Activated naive CD4-positive, alpha-beta T cell treated with anti-CD3 and anti-CD28 coated beads for 36 hours (primary cell): ENCODE measurements around the gene NBEA. TPM values are rescaled to one million over a fixed set of nuclear protein-coding genes. Genes with fewer than 3 reads are reported as not detected.

Experiments used
- CTCF ChIA-PET: fragments of 350-600 bp; sonication (Branson Sonifier 250); formaldehyde crosslinking; loops from one replicate; lab custom pipeline; 2021; ENCODE audit warnings: antibody characterized with exemption; lab: Charles Lee
- DNase-seq: peaks from one replicate; pipeline ENCODE4 v3.0.0-alpha.2; 2020
- H3K27ac Mint-ChIP-seq: one replicate; pipeline ENCODE4 v1.8.0; 2021; ENCODE audit warnings: mild to moderate bottlenecking, mixed read lengths
- H3K27me3 Mint-ChIP-seq: one replicate; pipeline ENCODE4 v1.8.0; 2021; ENCODE audit warnings: low read depth, mixed read lengths
- H3K36me3 Mint-ChIP-seq: one replicate; pipeline ENCODE4 v1.8.0; 2021; ENCODE audit warnings: low read depth, mixed read lengths
- H3K4me1 Mint-ChIP-seq: one replicate; pipeline ENCODE4 v1.8.0; 2021; ENCODE audit warnings: low read depth, mixed read lengths
- H3K4me3 Mint-ChIP-seq: one replicate; pipeline ENCODE4 v1.8.0; 2021; ENCODE audit warnings: mild to moderate bottlenecking, moderate library complexity, mixed read lengths
- H3K9me3 Mint-ChIP-seq: one replicate; pipeline ENCODE4 v1.8.0; 2021; ENCODE audit warnings: mixed read lengths
- intact Hi-C: fragments of 100-400 bp; cut with micrococcal nuclease; formaldehyde crosslinking; loops from one replicate; pipeline ENCODE4 v1.15.1; 2023
- total RNA-seq, 2 experiments: library from RNA; stranded (reverse); gene quantifications; one replicate each; pipeline ENCODE4 v1.2.3, GENCODE V29; 2021

The NBEA gene
- total RNA-seq, 2 experiments from 2014 or later, result 0.26 to 0.67 TPM

GRCh38 chr13:35213911-35214310 is 271.8 kb downstream of the NBEA start:
- H3K4me1 Mint-ChIP-seq, result no peaks in the 10 kb centered on the region
- H3K9me3 Mint-ChIP-seq, result no peaks in the 10 kb centered on the region

DNA sequence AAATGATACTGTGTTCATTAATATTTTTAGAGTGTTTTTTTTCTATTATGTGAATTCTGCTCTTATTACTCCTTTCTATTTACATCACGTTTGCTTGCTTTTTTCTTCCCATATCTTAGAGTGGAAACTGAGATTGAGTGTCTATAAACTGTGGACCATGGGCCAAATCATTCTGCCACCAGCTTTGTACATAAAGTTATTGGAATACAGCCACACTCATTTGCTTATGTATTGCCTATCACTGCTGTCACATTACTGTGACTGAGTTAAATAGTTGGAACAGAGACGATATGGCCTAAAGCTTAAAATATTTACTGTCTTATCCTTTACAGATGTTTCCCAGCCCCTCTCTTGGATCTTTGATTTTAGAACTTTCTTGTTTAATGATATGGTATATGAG is 274.1 kb downstream of the NBEA start:
- CTCF ChIA-PET, result no interaction called here
- H3K4me1 Mint-ChIP-seq, result no peaks in the 10 kb centered on the region
- intact Hi-C loops, result no loop called here
- no peak for DNase-seq
- H3K9me3 Mint-ChIP-seq, result no peaks in the 10 kb centered on the region
- no peaks in the 10 kb centered on the region for H3K36me3 Mint-ChIP-seq
- no peak overlapping the region for H3K4me3 Mint-ChIP-seq
- no peak overlapping the region for H3K27ac Mint-ChIP-seq
- H3K27me3 Mint-ChIP-seq, result no peaks in the 10 kb centered on the region

More at GRCh38 chr13:35213911-35214310, 271.8 kb downstream of the NBEA start:
- H3K27ac Mint-ChIP-seq, result no peak overlapping the region
- no peaks in the 10 kb centered on the region for H3K36me3 Mint-ChIP-seq
- intact Hi-C loops, result no loop called here
- DNase-seq, result no peak
- no peak overlapping the region for H3K4me3 Mint-ChIP-seq
- no peaks in the 10 kb centered on the region for H3K27me3 Mint-ChIP-seq
- CTCF ChIA-PET, result no interaction called here

DNA sequence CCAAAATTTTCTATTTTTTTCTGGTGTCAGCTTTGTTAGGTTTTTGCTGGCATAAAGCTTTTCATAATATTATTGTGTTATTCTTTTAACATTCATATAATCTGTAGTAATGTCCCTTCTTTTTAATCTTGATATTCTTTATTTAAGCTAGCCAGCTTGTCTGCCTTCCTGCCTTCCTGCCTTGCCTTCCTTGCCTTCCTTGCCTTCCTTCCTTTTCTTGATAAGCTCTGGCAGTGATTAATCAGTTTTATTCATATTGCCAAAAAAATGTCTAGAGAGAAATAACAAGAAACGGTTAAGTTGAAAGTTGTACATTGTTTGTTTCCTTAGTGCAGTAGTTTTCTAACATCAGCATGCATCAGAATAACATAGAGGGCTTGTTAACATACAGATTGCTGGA is 277.0 kb downstream of the NBEA start:
- no peak for DNase-seq
- CTCF ChIA-PET, result interaction anchor here (1.1 kb wide), 1 partner anchor 23 kb away, joined by 3 read pairs; no protein-coding TSS in a partner anchor
- H3K9me3 Mint-ChIP-seq, result no peaks in the 10 kb centered on the region
- no peaks in the 10 kb centered on the region for H3K36me3 Mint-ChIP-seq
- no peak overlapping the region for H3K27ac Mint-ChIP-seq
- intact Hi-C loops, result no loop called here
- H3K4me1 Mint-ChIP-seq, result no peaks in the 10 kb centered on the region
- H3K4me3 Mint-ChIP-seq, result no peak overlapping the region
- no peaks in the 10 kb centered on the region for H3K27me3 Mint-ChIP-seq

- no peaks in the 10 kb centered on the region for H3K4me1 Mint-ChIP-seq
- no peak overlapping the region for H3K27ac Mint-ChIP-seq
- no peaks in the 10 kb centered on the region for H3K27me3 Mint-ChIP-seq
- H3K4me3 Mint-ChIP-seq, result no peak overlapping the region
- H3K9me3 Mint-ChIP-seq, result no peaks in the 10 kb centered on the region
- intact Hi-C loops, result no loop called here
- CTCF ChIA-PET, result no interaction called here
- no peak for DNase-seq
- no peaks in the 10 kb centered on the region for H3K36me3 Mint-ChIP-seq
Observed at GRCh38 chr13:35225159-35225558, 283.1 kb downstream of the NBEA start.

DNA sequence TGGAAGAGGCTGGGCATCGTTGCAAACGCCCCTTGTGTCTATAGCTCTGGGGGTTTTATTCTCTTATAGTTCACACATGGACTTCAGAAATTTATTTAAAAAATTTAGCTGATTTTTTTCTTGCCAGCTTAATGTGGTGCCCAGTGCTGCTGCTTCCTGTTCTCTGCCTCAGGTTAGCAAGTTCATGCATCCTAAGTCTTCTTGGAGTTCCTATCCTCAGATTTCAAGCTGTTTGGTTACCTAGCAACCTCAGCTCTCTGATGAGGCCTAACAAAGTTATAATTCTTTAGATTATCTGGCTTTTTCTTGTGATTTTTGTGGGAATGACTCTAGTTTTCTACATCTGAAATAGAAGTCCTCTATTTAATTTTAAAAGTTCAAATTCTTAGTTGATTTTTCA is 283.5 kb downstream of the NBEA start:
- DNase-seq, result no peak
- CTCF ChIA-PET, result interaction anchor here (1.1 kb wide), 1 partner anchor 312 kb away, joined by 3 read pairs; no protein-coding TSS in a partner anchor
- no peaks in the 10 kb centered on the region for H3K36me3 Mint-ChIP-seq
- H3K27me3 Mint-ChIP-seq, result no peaks in the 10 kb centered on the region
- H3K9me3 Mint-ChIP-seq, result no peaks in the 10 kb centered on the region
- no peak overlapping the region for H3K4me3 Mint-ChIP-seq
- H3K27ac Mint-ChIP-seq, result no peak overlapping the region
- no peaks in the 10 kb centered on the region for H3K4me1 Mint-ChIP-seq
- intact Hi-C loops, result no loop called here

- CTCF ChIA-PET, result no interaction called here
- H3K27me3 Mint-ChIP-seq, result no peaks in the 10 kb centered on the region
- intact Hi-C loops, result no loop called here
Observed at GRCh38 chr13:35228536-35228935, 286.5 kb downstream of the NBEA start.

GRCh38 chr13:35231426-35231825 is 289.4 kb downstream of the NBEA start:
- Mint-ChIP-seq H3K27ac (no peak overlapping the region), H3K27me3 (no peaks in the 10 kb centered on the region), H3K9me3 (no peaks in the 10 kb centered on the region), H3K4me3 (no peak overlapping the region), H3K4me1 (no peaks in the 10 kb centered on the region), H3K36me3 (no peaks in the 10 kb centered on the region)
- CTCF ChIA-PET, result no interaction called here
- intact Hi-C loops, result no loop called here
- DNase-seq, result no peak

More at GRCh38 chr13:35228536-35228935, 286.5 kb downstream of the NBEA start:
- H3K9me3 Mint-ChIP-seq, result no peaks in the 10 kb centered on the region
- DNase-seq, result no peak
- H3K27ac Mint-ChIP-seq, result no peak overlapping the region
- no peaks in the 10 kb centered on the region for H3K4me1 Mint-ChIP-seq
- no peak overlapping the region for H3K4me3 Mint-ChIP-seq
- H3K36me3 Mint-ChIP-seq, result no peaks in the 10 kb centered on the region

- DNase-seq, result no peak
- H3K4me1 Mint-ChIP-seq, result no peaks in the 10 kb centered on the region
- peaks cover 4% of the 10 kb centered on the region for H3K36me3 Mint-ChIP-seq
- no peak overlapping the region for H3K4me3 Mint-ChIP-seq
- intact Hi-C loops, result no loop called here
- H3K27ac Mint-ChIP-seq, result no peak overlapping the region
- peaks cover 2% of the 10 kb centered on the region for H3K9me3 Mint-ChIP-seq
- CTCF ChIA-PET, result no interaction called here
- no peaks in the 10 kb centered on the region for H3K27me3 Mint-ChIP-seq
Observed at GRCh38 chr13:35238274-35238673, 296.2 kb downstream of the NBEA start.

DNA sequence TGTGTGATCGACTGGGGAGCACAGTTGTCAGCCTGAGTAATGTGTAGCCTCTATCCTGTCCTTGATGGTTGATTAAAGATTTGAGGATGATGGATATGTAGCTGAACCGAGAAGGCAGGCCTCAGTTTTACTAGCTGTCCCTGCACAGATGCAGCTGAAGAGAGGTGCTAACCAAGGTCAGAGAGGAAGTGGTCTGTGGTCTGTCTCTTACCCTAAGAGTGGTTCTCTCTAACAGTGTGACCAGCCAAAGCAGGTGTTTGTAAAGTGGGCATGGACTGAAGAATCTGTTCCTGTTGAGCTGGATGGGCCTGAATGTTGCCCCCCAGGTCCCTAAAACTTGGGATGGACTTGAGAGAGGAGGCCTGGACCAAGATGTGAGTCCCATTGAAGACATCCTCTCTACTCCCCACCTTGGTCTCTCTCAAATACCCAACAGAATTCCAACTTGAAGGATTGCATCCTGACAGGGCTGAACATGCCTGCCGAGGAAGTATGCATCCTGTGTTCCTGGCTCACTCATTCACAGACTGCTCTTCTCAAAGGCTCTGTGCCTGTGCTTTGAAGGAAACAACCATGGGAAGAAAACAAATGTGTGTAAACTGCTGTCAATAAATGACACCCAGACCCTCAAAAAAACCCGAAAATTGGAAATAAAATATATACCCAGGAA is 310.6 kb downstream of the NBEA start:
- DNase-seq, result no peak
- Mint-ChIP-seq H3K9me3 (no peaks in the 10 kb centered on the region), H3K4me3 (no peak overlapping the region), H3K27me3 (no peaks in the 10 kb centered on the region), H3K36me3 (peaks cover 6% of the 10 kb centered on the region), H3K4me1 (peaks cover 2% of the 10 kb centered on the region), H3K27ac (no peak overlapping the region)
- intact Hi-C loops, result no loop called here
- CTCF ChIA-PET, result no interaction called here

- Mint-ChIP-seq H3K27ac (no peak overlapping the region), H3K4me1 (peaks cover 2% of the 10 kb centered on the region), H3K9me3 (no peaks in the 10 kb centered on the region), H3K4me3 (no peak overlapping the region), H3K27me3 (no peaks in the 10 kb centered on the region), H3K36me3 (peaks cover 5% of the 10 kb centered on the region)
- DNase-seq, result no peak
- CTCF ChIA-PET, result no interaction called here
- intact Hi-C loops, result no loop called here
Observed at GRCh38 chr13:35255241-35255640, 313.2 kb downstream of the NBEA start.

GRCh38 chr13:35256459-35257148 is 314.5 kb downstream of the NBEA start:
- no peak for DNase-seq
- Mint-ChIP-seq H3K4me3 (no peak overlapping the region), H3K27ac (no peak overlapping the region), H3K4me1 (peaks cover 2% of the 10 kb centered on the region), H3K9me3 (no peaks in the 10 kb centered on the region), H3K36me3 (peaks cover 5% of the 10 kb centered on the region), H3K27me3 (no peaks in the 10 kb centered on the region)
- CTCF ChIA-PET, result interaction anchor here (0.6 kb wide), 1 partner anchor 75 kb away, joined by 3 read pairs; no protein-coding TSS in a partner anchor
- intact Hi-C loops, result no loop called here

DNA sequence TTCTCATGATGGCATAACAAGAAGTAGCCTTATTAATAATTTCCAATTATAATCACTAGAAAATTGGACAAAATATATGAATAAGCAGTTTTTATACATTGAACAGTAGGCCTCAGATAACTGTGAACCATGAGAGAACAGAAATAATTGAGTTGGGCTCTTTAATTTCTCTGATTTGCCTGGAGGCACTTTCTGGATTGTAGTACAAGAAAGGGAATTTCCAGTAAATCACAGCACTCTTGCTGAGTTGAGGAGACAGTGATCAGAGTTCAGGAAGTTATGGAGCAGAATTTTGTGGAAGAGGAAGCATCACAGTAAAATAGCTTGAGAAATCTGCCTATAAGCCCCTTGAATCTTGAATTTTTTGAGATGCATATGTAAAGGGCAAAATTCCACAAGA is 318.2 kb downstream of the NBEA start:
- H3K4me1 Mint-ChIP-seq, result no peaks in the 10 kb centered on the region
- CTCF ChIA-PET, result no interaction called here

GRCh38 chr13:35266412-35266811 is 324.3 kb downstream of the NBEA start:
- Mint-ChIP-seq H3K27ac (no peak overlapping the region), H3K36me3 (no peaks in the 10 kb centered on the region), H3K4me3 (no peak overlapping the region), H3K27me3 (no peaks in the 10 kb centered on the region), H3K9me3 (peaks cover 26% of the 10 kb centered on the region), H3K4me1 (no peaks in the 10 kb centered on the region)
- DNase-seq, result no peak
- intact Hi-C loops, result no loop called here
- CTCF ChIA-PET, result no interaction called here

More for the DNA sequence above, 318.2 kb downstream of the NBEA start:
- Mint-ChIP-seq H3K27me3 (no peaks in the 10 kb centered on the region), H3K9me3 (peaks cover 10% of the 10 kb centered on the region), H3K27ac (no peak overlapping the region), H3K36me3 (no peaks in the 10 kb centered on the region), H3K4me3 (no peak overlapping the region)
- intact Hi-C loops, result no loop called here
- DNase-seq, result no peak
